Subcutaneous abdominal adipose tissue (tissue), 5 donors: ENCODE measurements around the gene MRPS31.

Experiments
- H3K27ac ChIP-seq: one replicate; pipeline ENCODE4 v1.7.0; 2013; ENCODE audit warnings: low read depth, mild to moderate bottlenecking, inconsistent platforms, low read length, moderate library complexity
- H3K27me3 ChIP-seq, 5 donors: one replicate each; pipeline ENCODE4 v1.7.0; 2013; ENCODE audit warnings: low read length in 5 of 5, inconsistent platforms in 1 of 5; ENCODE audit not compliant: control insufficient read depth in 5 of 5, insufficient read depth in 4 of 5
- H3K36me3 ChIP-seq, 5 donors: one replicate each; pipeline ENCODE4 v1.7.0; 2013; ENCODE audit warnings: low read length in 5 of 5; ENCODE audit not compliant: control insufficient read depth in 5 of 5, insufficient read depth in 5 of 5
- H3K4me1 ChIP-seq, 5 donors: one replicate each; pipeline ENCODE4 v1.7.0; 2013; ENCODE audit warnings: low read length in 5 of 5, mild to moderate bottlenecking in 3 of 5, moderate library complexity in 1 of 5; ENCODE audit not compliant: control insufficient read depth in 5 of 5, insufficient read depth in 5 of 5
- H3K4me3 ChIP-seq, 5 donors: one replicate each; pipeline ENCODE4 v1.7.0; 2013; ENCODE audit warnings: low read length in 5 of 5, low read depth in 1 of 5
- H3K9ac ChIP-seq, 5 donors: one replicate each; pipeline ENCODE4 v1.7.0; 2013; ENCODE audit warnings: low read length in 5 of 5, mild to moderate bottlenecking in 4 of 5, moderate library complexity in 3 of 5
- H3K9me3 ChIP-seq, 5 donors: one replicate each; pipeline ENCODE4 v1.7.0; 2013; ENCODE audit warnings: low read length in 5 of 5; ENCODE audit not compliant: control insufficient read depth in 5 of 5
- donor health status: healthy.
- donor health status: healthy.
- donor health status: healthy.
- donor health status: healthy.
- donor health status: healthy.

MRPS31 gene

GRCh38 chr13:40679480-40679985 is 91.5 kb downstream of the MRPS31 start:
- H3K4me1 ChIP-seq = peaks cover 0 to 12% (median 8%) of the 10 kb centered on the region in 5 donors
- no peaks in the 10 kb centered on the region for H3K27me3 ChIP-seq
- no peaks in the 10 kb centered on the region for H3K36me3 ChIP-seq

More at GRCh38 chr13:40679480-40679985, 91.5 kb downstream of the MRPS31 start:
- Histone ChIP-seq H3K4me3 (no peak overlapping the region), H3K9me3 (no peaks in the 10 kb centered on the region), H3K9ac (no peak overlapping the region), H3K27ac (no peak overlapping the region)
